ENCODE measurements around the gene NUTM2E. TPM values are rescaled to one million over a fixed set of nuclear protein-coding genes. Genes with fewer than 3 reads are reported as not detected.
"Not testable (repeated sequence)": the region's sequence is repeated elsewhere in the genome, so short reads cannot be mapped to it uniquely, and the experiment has no call there.

Gene NUTM2E
- total RNA-seq, 1 experiment from 2014 or later: not detected

- intact Hi-C loops (cut with micrococcal nuclease; ENCODE audit: unreplicated experiment); H3K27me3 ChIP-seq (replicated peaks; ENCODE audit: control insufficient read depth, insufficient read depth, low read length); H3K4me1 Mint-ChIP-seq (ENCODE audit: low read depth, unreplicated experiment); BruUV-seq (replicated peaks); H3K9me3 Mint-ChIP-seq (ENCODE audit: unreplicated experiment); CTCF ChIA-PET; H3K27me3 Mint-ChIP-seq (ENCODE audit: insufficient read depth, unreplicated experiment); H3K4me1 ChIP-seq; H3K9me3 ChIP-seq; H3K36me3 Mint-ChIP-seq (ENCODE audit: insufficient read depth, unreplicated experiment); POLR2A ChIA-PET; H3K36me3 ChIP-seq (ENCODE audit: control insufficient read depth, insufficient read depth, low read length): not testable (repeated sequence)
- DNase-seq: peak in 1 of 2 experiments; percentile 23
- H3K27ac Mint-ChIP-seq (ENCODE audit: unreplicated experiment): peak overlapping the region; percentile 81
- H3K4me3 ChIP-seq (ENCODE audit: low read depth, low read length): peak overlapping the region; percentile 50
- H3K4me3 Mint-ChIP-seq (ENCODE audit: unreplicated experiment): peak overlapping the region; percentile 69
Observed at GRCh38 chr10:79825587-79826011, 940 bp upstream of the NUTM2E start.

GRCh38 chr10:79826131-79826495 is 426 bp upstream of the NUTM2E start:
- H3K27ac Mint-ChIP-seq (ENCODE audit: unreplicated experiment): peak overlapping the region; percentile 63

GRCh38 chr10:79833833-79834232 is 7.3 kb downstream of the NUTM2E start:
- CTCF ChIA-PET; H3K27me3 Mint-ChIP-seq (ENCODE audit: insufficient read depth, unreplicated experiment); H3K4me3 Mint-ChIP-seq (ENCODE audit: unreplicated experiment); H3K27ac Mint-ChIP-seq (ENCODE audit: unreplicated experiment); H3K27me3 ChIP-seq (replicated peaks; ENCODE audit: control insufficient read depth, insufficient read depth, low read length); POLR2A ChIA-PET; H3K4me1 ChIP-seq; H3K9me3 Mint-ChIP-seq (ENCODE audit: unreplicated experiment); BruUV-seq (replicated peaks); H3K9me3 ChIP-seq; H3K4me1 Mint-ChIP-seq (ENCODE audit: low read depth, unreplicated experiment); DNase-seq; H3K36me3 ChIP-seq (ENCODE audit: control insufficient read depth, insufficient read depth, low read length); H3K36me3 Mint-ChIP-seq (ENCODE audit: insufficient read depth, unreplicated experiment); intact Hi-C loops (cut with micrococcal nuclease; ENCODE audit: unreplicated experiment); H3K4me3 ChIP-seq (ENCODE audit: low read depth, low read length): not testable (repeated sequence)

More at GRCh38 chr10:79826131-79826495, 426 bp upstream of the NUTM2E start:
- H3K27me3 ChIP-seq (replicated peaks; ENCODE audit: control insufficient read depth, insufficient read depth, low read length); CTCF ChIA-PET; H3K4me1 ChIP-seq; H3K9me3 Mint-ChIP-seq (ENCODE audit: unreplicated experiment); DNase-seq; H3K4me1 Mint-ChIP-seq (ENCODE audit: low read depth, unreplicated experiment); H3K9me3 ChIP-seq; H3K36me3 ChIP-seq (ENCODE audit: control insufficient read depth, insufficient read depth, low read length); BruUV-seq (replicated peaks); H3K36me3 Mint-ChIP-seq (ENCODE audit: insufficient read depth, unreplicated experiment); intact Hi-C loops (cut with micrococcal nuclease; ENCODE audit: unreplicated experiment); H3K27me3 Mint-ChIP-seq (ENCODE audit: insufficient read depth, unreplicated experiment); POLR2A ChIA-PET: not testable (repeated sequence)
- H3K4me3 ChIP-seq (ENCODE audit: low read depth, low read length): peak overlapping the region; percentile 50
- H3K4me3 Mint-ChIP-seq (ENCODE audit: unreplicated experiment): peak overlapping the region; percentile 69

- BruUV-seq (replicated peaks); H3K36me3 Mint-ChIP-seq (ENCODE audit: insufficient read depth, unreplicated experiment); H3K4me3 ChIP-seq (ENCODE audit: low read depth, low read length); DNase-seq; H3K4me1 Mint-ChIP-seq (ENCODE audit: low read depth, unreplicated experiment); H3K36me3 ChIP-seq (ENCODE audit: control insufficient read depth, insufficient read depth, low read length); H3K9me3 ChIP-seq; H3K4me1 ChIP-seq; intact Hi-C loops (cut with micrococcal nuclease; ENCODE audit: unreplicated experiment); H3K9me3 Mint-ChIP-seq (ENCODE audit: unreplicated experiment); H3K27me3 ChIP-seq (replicated peaks; ENCODE audit: control insufficient read depth, insufficient read depth, low read length); H3K27ac Mint-ChIP-seq (ENCODE audit: unreplicated experiment); H3K27me3 Mint-ChIP-seq (ENCODE audit: insufficient read depth, unreplicated experiment); CTCF ChIA-PET; H3K4me3 Mint-ChIP-seq (ENCODE audit: unreplicated experiment); POLR2A ChIA-PET: not testable (repeated sequence)
Observed at GRCh38 chr10:79835891-79836290, 9.4 kb downstream of the NUTM2E start.

- H3K36me3 Mint-ChIP-seq (ENCODE audit: insufficient read depth, unreplicated experiment); H3K27me3 ChIP-seq (replicated peaks; ENCODE audit: control insufficient read depth, insufficient read depth, low read length); H3K4me1 Mint-ChIP-seq (ENCODE audit: low read depth, unreplicated experiment); H3K9me3 ChIP-seq; CTCF ChIA-PET; H3K27ac Mint-ChIP-seq (ENCODE audit: unreplicated experiment); BruUV-seq (replicated peaks); H3K27me3 Mint-ChIP-seq (ENCODE audit: insufficient read depth, unreplicated experiment); H3K4me3 Mint-ChIP-seq (ENCODE audit: unreplicated experiment); H3K36me3 ChIP-seq (ENCODE audit: control insufficient read depth, insufficient read depth, low read length); DNase-seq; intact Hi-C loops (cut with micrococcal nuclease; ENCODE audit: unreplicated experiment); H3K4me1 ChIP-seq; H3K4me3 ChIP-seq (ENCODE audit: low read depth, low read length); H3K9me3 Mint-ChIP-seq (ENCODE audit: unreplicated experiment); POLR2A ChIA-PET: not testable (repeated sequence)
Observed at GRCh38 chr10:79836891-79837290, 10.4 kb downstream of the NUTM2E start.

- H3K36me3 ChIP-seq (ENCODE audit: control insufficient read depth, insufficient read depth, low read length); intact Hi-C loops (cut with micrococcal nuclease; ENCODE audit: unreplicated experiment); H3K27ac Mint-ChIP-seq (ENCODE audit: unreplicated experiment); H3K27me3 ChIP-seq (replicated peaks; ENCODE audit: control insufficient read depth, insufficient read depth, low read length); H3K4me3 ChIP-seq (ENCODE audit: low read depth, low read length); BruUV-seq (replicated peaks); H3K9me3 Mint-ChIP-seq (ENCODE audit: unreplicated experiment); H3K4me1 ChIP-seq; CTCF ChIA-PET; H3K9me3 ChIP-seq; H3K4me3 Mint-ChIP-seq (ENCODE audit: unreplicated experiment); POLR2A ChIA-PET; H3K36me3 Mint-ChIP-seq (ENCODE audit: insufficient read depth, unreplicated experiment); H3K4me1 Mint-ChIP-seq (ENCODE audit: low read depth, unreplicated experiment); DNase-seq; H3K27me3 Mint-ChIP-seq (ENCODE audit: insufficient read depth, unreplicated experiment): not testable (repeated sequence)
Observed at GRCh38 chr10:79838441-79838840, 11.9 kb downstream of the NUTM2E start.

- H3K4me1 Mint-ChIP-seq (ENCODE audit: low read depth, unreplicated experiment); POLR2A ChIA-PET; BruUV-seq (replicated peaks); H3K27ac Mint-ChIP-seq (ENCODE audit: unreplicated experiment); H3K27me3 ChIP-seq (replicated peaks; ENCODE audit: control insufficient read depth, insufficient read depth, low read length); H3K27me3 Mint-ChIP-seq (ENCODE audit: insufficient read depth, unreplicated experiment); H3K36me3 ChIP-seq (ENCODE audit: control insufficient read depth, insufficient read depth, low read length); H3K9me3 ChIP-seq; H3K4me1 ChIP-seq; CTCF ChIA-PET; H3K4me3 ChIP-seq (ENCODE audit: low read depth, low read length); DNase-seq; H3K36me3 Mint-ChIP-seq (ENCODE audit: insufficient read depth, unreplicated experiment); H3K4me3 Mint-ChIP-seq (ENCODE audit: unreplicated experiment); H3K9me3 Mint-ChIP-seq (ENCODE audit: unreplicated experiment); intact Hi-C loops (cut with micrococcal nuclease; ENCODE audit: unreplicated experiment): not testable (repeated sequence)
Observed at GRCh38 chr10:79853191-79853854, 26.8 kb downstream of the NUTM2E start.
